NCI-H1436 (cell line): ENCODE measurements around the gene RAPGEF2.
"Not testable (repeated sequence)": the region's sequence is repeated elsewhere in the genome, so short reads cannot be mapped to it uniquely, and the experiment has no call there.

ENCODE experiments used
- DNase-seq: peaks from one replicate; lab custom pipeline; 2025; lab: John Stamatoyannopoulos, UW

RAPGEF2 gene

DNA sequence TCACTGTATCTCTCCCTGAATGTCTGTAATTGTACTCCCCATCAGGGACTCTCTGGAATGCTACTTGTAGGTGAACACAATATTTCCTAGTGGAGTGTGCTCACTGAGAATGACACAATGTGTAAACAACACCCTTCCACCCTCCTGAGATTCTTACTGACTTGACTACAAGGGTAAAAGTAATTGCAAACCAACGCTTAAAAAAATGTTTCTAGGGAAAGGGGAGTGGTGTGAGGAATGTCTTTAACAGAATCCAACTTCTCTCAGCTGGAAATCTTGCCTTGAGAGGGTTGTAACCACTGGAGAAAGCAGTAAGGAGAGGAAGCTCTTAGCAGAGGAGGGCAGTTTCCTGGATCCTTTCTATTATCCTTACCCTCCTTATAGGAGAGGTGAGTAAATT is 5.1 kb upstream of the RAPGEF2 start:
- DNase-seq, result no peak

DNA sequence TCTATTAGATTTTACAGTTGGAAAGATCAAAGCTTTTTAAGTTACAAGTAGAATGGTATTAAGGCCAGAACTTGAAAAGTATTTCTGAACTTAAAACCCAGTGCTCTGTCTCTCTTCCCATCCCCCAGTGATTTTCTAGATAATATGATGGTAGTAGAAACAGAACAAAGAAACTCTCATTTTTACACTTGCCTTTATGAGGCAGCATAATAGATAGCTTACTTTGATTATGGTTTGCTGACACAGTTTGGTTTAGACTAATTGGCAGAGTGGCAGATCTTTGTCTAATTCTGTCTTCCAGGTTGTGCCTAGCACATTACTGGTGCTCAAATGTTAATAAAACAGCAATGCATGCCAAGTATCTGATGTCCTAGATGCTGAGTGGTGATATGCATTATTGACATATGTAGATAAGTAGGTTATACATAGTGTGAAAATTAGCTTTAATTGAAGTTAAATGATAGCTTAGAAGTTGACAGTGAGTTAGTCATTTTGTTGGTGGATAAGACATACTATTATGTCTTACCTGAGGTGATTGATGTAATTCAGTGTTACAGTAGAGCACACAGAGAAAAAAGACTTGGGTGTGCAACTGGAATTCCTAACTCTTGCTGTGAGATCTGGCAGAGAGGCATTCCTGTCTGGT is 4.3 kb upstream of the RAPGEF2 start:
- DNase-seq, result peak; percentile 17

DNA sequence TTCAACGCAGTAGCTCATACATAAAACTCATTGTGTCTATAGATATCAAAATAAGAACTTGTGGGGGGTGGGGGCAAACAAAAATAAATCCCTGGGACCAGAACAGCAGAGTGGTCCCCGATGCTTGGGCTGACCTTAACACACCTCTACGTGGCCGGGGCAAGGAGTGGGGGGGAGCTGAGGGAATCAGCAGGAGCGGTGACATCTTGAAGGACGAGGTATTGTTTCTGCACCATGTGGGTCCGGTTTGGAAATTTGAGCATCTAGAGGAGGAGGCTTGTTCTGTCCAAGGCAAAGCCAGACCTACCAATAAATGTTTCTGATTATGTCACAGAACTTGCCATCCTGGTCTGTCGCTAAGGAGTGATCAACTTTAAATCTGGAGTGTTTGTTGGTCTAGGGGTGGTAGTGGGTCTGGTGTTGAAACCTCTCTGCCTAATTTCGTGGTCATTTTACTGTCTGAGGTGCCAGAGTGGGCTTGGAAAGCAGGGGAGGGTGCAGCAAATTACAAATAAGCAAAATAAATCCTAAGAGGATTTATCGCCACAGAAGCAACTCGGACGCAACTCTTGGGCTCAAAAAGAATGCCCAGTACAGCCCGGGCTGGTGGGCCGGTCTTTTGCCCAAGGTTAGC is 774 bp upstream of the RAPGEF2 start:
- DNase-seq, result no peak

DNA sequence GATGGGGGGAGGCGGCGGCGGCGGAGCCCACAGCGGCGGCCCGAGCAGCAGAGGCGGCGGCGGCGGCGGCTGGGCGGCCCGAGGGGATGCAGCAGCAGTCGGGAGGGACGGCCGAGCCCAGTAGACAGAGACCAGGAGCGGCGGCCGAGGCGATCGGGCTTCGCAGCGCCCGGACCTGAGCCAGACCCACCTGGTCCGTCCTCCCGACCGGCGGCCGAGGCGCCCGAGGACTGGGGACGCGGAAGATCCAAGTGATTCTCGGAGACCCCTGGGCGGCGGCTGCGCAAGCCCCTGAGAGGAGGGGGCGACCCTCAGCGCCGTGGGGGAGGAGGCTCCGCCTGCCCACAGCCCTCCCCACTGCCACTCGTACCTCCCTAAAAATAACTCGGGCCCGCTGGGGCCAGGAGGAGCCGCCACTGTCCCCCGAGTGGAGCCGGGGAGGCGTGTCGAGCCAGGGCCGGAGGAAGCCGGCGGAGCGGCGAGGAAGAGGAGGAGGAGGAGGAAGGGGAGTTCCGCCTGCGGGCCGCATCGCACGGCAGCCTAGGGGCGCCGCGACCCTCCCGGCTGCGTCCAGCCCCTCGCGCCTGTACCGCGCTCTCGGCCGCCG is 608 bp downstream of the RAPGEF2 start:
- peak; percentile 24 for DNase-seq

DNA sequence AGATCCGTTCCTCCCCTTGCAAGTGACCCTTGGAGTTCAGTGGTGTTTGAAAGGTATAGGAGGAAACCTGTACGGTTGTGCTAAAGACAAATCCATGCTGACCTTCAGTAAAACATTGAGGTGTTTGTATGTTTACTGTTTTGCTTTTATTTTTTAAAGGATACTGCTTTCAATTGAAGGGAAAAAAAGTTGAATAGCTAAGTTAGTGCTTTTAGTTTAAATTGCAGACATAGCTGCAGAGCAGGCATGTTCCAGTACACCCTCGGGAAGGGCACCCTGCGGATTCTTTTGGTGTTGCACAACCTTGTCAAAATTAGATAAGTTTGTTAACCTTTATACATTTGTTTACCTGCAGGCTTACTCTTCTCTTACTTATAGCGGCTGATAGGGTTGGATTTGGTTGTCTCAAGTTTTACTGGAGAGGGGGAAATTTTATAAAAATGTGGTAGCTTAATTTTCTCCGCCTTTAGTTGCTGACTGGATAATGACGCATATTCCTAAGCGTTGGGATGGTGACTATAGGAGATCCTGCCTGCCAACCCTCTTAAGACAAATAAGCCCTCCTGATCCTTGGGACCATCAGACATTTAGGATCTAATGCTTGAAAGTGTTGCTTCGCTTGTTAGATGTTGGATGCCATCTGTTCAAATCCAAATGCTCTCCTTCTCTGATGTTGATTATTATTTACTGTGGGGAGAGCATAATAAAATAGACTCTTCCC is 2.0 kb downstream of the RAPGEF2 start:
- no peak for DNase-seq

DNA sequence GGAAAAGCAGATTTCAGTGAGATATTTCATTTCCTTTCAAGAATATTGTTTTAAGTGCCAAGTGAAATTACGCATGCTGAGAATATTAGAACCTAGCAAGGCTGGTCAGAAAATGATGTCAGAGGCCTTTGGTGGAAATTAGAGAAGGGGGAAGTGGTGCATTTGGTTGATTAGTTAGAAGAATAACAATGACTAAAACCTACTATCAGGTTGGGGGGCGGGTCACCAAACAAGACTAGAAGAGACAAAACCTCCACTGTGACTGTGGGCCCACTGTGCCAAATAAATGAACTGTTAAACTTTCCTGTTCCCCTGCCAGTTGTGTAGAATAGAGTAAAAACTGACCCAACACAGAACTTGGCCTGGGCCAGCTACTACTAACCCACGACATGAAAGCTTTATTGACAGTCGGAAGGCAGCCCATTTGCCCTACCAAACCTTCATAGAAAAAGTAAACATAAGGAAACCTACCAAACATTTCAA is 2.9 kb downstream of the RAPGEF2 start:
- no peak for DNase-seq

DNA sequence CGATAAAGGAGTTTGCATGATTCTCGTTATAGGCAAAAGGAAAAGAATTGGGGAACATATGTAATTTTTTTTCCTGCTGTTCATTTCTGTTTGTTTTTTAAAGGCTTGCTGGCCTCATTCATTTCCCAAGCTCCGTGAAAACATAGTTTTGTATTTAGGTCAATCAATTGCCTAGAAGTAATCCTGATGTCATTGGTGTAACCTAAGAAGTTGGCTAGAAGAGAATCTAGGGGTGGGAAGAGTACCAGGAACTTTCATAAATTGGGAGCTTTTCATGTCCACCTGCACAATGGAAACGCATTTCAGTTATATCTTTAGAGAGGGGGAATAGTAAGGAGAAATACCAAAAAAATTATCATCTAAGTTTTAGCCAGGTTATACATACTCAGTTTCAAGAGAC is 3.8 kb downstream of the RAPGEF2 start:
- DNase-seq, result no peak

DNA sequence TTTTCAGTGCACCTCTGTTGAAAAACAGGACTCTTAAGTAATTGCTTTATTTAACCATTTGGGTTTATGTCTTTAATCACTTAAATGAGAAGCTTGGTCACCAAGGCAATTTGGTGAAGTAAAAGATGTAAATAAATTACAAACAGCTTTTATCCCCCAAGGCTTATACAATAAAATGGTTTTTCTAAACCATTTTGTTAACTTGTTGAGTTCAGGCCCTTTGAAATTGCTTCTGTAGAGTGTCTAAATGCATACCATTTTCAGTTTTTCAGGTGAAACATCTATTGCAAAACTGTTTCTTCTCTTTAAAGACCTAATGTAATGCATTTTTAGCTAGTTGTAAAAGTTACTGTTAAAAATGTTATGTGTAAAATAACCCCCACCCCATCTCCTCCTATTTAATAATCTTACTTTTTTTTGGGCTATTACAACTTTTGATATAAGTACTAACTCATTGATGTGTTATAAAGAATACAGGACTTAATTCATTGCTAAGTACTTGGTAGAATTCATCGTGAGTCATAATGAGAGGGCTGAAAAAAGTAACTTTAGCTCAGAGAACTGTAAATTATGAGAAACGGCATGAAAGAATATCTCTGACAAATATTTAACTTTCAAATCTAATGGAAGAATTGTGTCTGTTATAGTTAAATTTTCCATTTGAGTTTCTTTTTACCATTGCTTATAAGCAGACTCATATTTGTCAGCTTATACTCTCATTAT is 4.5 kb downstream of the RAPGEF2 start:
- no peak for DNase-seq

DNA sequence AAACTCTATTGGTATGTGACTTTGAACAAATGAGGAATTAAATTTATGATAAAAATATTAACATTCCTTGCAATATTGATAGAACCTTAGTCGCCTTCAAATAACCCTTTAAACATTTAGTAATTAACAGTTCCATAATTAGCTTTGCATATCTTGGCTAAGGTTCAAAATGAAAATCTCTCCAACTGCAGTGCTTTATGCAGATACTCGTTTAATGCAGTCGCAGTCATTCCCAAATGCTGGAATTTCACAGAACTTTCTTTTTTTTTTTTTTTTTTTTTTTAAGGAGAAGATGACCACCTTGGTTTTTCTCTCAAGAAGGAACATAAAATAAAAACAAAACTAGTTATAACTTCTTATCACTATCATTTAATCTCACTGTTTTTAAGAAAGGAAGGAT is 5.2 kb downstream of the RAPGEF2 start:
- no peak for DNase-seq

DNA sequence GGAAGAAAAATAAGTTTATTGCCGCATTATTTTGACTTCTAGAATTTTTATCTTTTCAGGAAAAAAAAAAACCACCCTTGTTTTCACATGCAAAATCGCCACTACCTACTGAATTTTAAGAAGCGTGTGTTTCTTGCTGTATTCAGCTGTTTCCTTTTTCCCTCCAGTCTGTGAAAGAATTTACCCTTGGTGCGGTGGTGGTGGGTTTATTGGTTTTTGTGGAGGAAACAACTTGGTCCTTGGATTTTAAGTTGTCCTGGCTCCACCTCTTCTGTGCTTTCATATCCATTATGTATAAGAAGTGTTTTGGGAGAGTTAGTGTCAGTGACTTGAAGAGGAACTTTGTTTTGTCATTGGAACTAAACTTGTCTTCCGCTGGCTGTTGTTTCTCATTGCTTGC is 8.1 kb downstream of the RAPGEF2 start:
- no peak for DNase-seq

DNA sequence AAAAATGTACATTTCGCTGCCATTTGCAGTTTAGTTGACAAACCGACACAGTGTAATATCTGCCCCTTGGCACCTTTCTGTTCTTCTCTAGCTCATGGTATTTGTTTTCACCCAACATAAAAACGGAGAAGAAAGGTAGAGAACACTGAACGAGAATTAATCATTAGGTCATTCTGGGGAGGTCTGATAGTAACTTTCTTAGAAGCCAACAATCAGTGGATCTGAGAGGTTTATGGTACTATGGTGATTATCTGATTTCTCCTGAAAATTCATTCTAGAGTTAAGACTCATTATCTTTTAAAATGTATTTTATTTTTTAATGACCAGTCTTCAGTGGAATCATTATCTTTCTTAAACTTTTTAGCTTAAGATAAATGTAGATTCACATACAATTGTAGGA is 8.5 kb downstream of the RAPGEF2 start:
- no peak for DNase-seq

DNA sequence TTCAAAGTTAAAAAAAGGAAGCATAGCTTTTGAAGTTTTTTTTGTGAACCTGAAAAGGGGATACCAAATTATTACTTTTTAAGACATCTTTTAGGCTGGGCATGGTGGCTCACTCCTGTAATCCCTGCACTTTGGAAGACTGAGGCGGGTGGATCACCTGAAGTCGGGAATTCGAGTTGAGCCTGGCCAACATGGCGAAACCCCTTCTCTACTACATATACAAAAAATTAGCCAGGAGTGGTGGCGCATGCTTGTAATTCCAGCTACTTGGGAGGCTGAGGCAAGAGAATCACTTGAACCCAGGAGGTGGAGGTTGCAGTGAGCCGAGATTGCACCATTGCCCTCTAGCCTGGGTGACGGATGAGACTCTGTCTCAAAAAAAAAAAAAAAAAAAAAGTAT is 10.5 kb downstream of the RAPGEF2 start:
- DNase-seq, result not testable (repeated sequence)

DNA sequence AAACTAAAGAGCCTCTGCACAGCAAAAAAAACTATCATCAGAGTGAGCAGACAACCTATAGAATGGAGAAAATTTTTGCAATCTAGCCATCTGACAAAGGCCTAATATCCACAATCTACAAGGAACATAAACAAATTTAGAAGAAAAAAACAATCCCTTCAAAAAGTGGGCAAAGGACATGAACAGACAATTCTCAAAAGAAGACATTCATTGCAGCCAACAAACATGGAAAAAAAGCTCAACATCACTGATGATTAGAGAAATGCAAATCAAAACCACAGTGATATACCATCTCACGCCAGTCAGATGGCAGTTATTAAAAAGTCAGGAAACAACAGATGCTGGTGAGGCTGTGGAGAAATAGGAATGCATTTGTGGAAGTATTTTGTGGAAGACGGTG is 13.2 kb downstream of the RAPGEF2 start:
- not testable (repeated sequence) for DNase-seq

DNA sequence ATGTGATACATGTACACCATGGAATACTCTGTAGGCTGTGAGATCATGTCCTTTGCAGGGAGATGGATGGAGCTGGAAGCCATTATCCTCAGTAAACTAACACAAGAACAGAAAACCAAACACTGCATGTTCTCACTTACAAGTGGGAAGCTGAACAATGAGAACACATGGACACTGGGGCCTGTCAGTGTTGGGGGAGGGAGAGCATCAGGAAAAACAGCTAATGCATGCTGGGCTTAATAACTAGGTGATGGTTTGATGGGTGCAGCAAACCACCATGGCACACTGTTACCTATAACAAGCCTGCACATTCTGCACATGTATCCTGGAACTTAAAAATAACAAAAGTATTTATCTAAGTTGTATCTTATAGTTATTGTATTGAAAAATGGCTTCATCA is 13.8 kb downstream of the RAPGEF2 start:
- not testable (repeated sequence) for DNase-seq

DNA sequence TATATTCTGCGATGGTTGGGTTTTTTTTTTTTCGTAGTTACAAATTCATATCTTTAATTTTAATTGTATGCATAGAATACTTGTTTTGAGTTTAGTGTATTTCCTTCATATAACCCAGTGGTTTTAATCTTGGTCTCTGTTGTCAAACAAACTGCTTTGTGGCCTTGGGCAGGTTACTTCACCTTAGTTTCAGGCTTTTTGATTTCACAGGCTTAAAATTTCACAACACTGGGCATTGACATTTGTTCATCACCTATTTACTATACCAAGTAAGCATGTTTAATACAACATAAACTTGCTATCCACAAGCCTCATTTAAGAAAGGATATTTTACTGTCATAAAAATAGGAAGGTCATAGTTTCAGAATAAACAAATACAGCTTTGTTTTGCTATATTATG is 14.7 kb downstream of the RAPGEF2 start:
- DNase-seq, result no peak

DNA sequence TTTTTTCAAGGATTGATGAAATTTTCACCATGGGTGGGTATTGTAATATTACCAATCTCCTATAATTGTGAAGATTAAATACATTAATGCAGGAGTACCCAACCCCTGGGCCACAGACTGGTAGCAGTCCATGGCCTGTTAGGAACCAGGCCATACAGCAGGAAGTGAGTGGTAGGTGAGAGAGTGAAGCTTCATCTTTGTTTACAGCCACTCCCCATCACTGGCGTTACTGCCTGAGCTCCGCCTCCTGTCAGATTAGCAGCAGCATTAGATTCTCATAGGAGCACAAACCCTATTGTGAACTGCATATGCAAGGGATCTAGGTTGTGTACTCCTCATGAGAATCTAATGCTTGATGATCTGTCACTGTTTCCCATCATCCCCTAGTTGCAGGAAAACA is 15.1 kb downstream of the RAPGEF2 start:
- DNase-seq, result no peak

DNA sequence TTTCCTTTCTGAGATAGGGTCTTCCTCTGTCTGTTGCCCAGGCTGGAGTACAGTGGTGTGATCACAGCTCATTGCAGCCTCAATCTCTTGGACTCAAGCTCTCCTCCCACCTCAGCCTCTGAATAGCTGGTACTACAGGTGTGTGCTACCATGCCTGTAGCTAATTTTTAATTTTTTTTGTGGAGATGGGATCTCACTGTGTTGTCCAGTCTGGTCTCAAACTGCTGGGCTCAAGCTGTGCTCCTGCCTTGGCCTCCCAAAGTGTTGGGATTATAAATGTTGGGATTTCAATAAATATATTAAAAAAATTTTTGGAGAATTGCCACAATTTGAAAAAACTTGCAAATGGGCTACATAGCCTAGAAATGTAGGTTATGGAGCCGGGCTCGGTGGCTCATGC is 18.5 kb downstream of the RAPGEF2 start:
- DNase-seq, result no peak

DNA sequence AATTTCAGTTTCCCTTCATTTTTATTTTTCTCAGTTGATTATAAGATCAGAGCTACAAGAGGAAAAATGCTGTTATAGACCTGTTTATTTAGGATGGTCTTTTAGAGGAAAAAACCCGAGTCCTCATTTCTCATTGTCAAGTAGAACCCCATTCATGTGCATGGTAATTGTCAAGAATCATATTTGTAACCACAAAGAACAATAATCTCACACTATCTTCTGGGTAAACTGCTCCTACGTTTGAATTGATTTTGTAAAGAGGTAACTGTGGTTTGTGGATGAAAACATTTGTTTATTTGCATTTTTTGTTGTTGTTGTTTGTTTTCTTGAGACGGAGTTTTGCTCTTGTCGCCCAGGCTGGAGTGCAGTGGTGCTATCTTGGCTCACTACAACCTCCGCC is 23.8 kb downstream of the RAPGEF2 start:
- no peak for DNase-seq

DNA sequence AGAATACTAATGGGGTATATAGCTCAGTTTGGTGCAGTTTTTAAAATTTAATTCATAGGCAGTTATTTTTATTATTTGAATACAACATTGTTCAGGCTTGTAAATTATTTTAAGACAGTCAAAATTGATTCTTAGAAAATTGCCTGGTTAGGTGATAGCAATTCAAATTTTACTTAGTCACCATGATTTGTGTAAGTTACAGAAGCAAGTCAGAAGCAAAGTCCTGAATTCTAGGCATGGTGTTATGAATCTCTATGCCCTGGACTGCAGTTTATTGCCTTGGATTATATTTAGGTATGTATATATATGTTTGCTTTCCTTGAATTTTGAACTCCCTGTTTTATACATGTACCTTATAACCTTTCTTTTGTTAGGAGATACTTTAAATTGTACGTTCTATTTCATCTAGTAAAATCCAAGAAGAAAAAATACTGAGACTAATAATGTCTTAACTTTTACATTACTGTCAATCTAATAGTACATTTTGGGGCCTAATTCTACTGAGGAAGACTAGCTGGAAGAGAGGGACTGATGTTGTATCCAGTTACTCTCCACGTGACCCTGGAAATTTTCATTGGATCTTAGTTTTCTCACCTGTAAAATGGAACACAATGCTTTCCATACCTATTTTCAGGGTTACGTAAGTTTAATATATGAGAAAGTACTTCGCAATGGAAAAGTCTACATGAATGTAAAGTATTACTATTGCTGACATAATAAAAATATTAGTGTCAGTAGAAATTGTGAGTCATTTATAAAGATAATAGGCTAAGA is 25.1 kb downstream of the RAPGEF2 start:
- no peak for DNase-seq

DNA sequence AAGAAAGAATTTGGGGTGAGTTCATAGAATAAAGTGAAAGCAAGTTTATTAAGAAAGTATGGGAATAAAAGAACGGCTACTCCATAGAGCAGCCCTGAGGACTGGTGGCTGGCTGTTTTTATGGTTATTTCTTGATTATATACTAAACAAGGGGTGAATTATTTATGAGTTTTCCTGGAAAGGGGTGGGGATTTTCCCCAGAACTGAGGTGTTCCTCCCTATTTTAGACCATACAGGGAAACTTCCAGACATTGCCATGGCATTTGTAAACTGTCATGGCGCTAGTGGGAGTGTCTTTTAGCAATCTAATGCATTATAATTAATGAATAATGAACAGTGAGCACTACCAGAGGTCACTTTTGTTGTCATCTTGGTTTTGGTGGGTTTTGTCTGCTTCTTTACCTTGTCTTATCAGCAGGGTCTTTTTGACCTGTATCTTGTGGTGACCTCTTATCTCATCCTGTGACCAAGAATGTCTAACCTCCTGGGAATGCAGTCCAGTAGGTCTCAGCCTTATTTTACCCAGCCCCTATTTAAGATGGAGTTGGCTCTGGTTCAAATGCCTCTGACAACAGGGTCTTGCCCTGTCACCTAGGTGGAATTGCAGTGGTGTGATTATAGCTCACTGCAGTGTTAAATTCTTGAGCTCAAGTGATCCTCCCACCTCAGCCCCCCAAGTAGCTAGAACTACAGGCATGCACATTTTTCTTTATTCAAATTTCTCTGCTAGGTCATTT is 27.1 kb downstream of the RAPGEF2 start:
- no peak for DNase-seq

DNA sequence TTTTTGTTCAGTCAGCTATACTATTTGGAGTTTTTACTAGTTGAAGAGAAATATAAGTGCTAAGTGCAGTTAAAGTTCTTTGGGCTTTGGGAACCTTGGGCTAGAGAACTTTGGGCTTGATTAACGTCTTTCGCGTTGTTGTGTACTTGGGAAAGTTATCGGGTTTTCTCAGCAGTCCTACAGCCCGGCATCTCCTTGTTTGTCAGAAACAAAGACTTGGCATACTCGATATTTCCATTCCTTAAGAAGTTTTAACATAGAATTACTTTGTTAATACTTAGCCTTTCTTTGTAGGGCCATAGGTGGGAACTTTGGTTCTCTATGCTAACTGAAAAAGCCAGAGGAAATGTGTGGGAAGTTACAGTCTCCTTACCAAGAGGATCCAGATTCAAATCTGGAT is 28.7 kb downstream of the RAPGEF2 start:
- no peak for DNase-seq
